Measurements from ENCODE around the gene OASL.

OASL gene

DNA sequence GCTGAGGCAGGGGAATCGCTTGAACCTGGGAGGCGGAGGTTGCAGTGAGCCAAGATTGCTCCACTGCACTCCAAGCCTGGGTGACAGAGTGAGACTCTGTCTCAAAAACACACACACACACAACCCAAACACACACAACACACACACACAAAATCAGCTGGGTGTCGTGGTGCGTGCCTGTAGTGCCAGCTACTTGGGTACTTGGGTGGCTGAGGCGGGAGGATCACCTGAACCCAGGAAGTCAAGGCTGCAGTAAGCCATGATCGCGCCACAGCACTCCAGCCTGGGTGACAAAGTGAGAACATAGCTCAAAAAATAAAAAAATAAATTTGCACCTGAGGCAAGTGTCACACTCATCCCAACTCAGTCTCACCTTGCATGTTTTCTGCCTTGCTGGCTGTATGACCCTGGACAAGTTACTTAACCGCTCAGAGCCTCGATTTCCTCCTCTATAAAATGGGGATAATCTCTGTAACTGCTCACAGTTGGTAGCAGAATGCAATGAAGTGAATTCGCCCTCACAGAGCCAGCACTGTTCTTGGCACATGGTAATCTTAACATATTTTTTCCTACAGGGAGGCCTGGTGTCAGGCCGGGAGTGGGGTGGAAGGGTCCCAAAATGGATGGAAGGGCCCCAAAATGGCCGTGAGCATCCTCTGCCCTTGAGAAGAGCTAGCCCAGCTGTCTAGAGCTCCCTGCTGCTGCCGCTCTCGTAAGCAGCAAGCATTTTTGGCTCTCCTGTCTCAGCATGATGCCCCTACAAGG lies 61.3 kb downstream of the OASL start:
- no peaks in the 10 kb centered on the region for H3K9me3 Mint-ChIP-seq
- H3K36me3 Mint-ChIP-seq: no peaks in the 10 kb centered on the region
- H3K27ac Mint-ChIP-seq: no peak overlapping the region
- no peaks in the 10 kb centered on the region for H3K4me1 Mint-ChIP-seq
- no peaks in the 10 kb centered on the region for H3K27me3 Mint-ChIP-seq
- no peak overlapping the region for H3K4me3 Mint-ChIP-seq

GRCh38 chr12:120972870-120973543 lies 66.0 kb downstream of the OASL start:
- H3K9me3 Mint-ChIP-seq: no peaks in the 10 kb centered on the region
- no peak overlapping the region for H3K27ac Mint-ChIP-seq
- peaks cover 8% of the 10 kb centered on the region for H3K4me1 Mint-ChIP-seq
- no peaks in the 10 kb centered on the region for H3K36me3 Mint-ChIP-seq
- H3K27me3 Mint-ChIP-seq: no peaks in the 10 kb centered on the region
- no peak overlapping the region for H3K4me3 Mint-ChIP-seq

DNA sequence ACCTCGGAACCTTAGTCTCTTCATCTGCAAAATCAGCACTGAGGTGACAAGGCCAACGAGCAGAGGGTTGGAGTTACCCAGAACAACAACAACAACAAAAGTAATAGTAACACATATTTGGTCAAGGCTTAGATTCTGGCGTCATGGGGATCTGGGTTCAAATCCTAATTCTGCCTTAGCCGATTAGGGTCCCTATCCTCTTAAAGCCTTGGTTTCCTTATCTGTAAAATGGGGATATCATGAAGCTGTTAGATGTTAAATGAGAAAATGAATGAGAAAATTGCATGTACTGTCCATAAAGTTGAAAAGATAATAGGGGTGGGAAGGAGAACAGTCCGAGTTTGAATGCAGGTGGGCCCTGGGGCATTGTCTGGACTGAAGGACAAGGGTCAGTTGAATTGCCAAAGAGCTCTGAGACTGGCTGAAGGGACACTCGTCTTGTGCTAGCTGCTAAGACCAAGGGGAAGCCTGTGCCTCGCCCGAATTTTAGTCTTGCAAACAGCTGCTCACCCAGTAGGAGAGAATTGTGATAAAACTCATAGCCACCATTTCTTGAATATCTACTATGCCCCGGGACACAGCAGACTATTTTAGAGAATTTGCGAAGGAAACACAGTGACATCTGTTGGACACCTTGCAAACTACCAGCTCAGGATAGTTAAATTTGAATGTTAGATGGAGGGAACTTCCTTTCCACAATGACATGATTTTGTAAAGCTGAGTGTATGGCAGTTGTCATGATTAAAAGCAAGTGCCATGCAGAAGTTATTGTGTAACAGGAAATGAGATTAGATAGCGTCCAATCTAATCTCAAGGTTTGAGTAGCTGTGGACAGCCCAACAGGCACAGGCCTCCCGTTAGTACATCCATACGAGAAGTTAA lies 67.5 kb downstream of the OASL start:
- no peaks in the 10 kb centered on the region for H3K36me3 Mint-ChIP-seq
- H3K27ac Mint-ChIP-seq: no peak overlapping the region

DNA sequence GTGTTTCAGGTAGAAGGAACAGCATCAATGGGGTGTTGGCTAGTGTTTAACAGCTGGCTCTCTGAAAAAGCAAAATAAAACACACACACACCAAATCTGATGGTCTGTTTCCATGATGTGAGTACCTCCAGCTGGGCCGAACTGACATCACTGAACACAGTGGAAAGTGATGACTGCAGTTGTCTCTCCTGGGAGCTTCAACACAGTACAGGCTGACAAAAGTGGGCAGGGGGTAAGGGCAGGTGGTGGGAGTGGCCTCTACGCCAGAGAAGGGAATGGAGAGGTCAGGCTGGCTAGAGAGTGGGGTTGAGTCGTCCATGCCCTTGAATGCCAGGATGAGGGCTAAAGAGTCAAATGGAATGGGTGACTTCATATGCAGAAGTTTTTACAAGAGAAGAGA lies 68.7 kb downstream of the OASL start:
- H3K27ac Mint-ChIP-seq: no peak overlapping the region
- H3K4me1 Mint-ChIP-seq: peaks cover 8% of the 10 kb centered on the region
- H3K4me3 Mint-ChIP-seq: no peak overlapping the region
- no peaks in the 10 kb centered on the region for H3K36me3 Mint-ChIP-seq
- H3K27me3 Mint-ChIP-seq: no peaks in the 10 kb centered on the region
- H3K9me3 Mint-ChIP-seq: no peaks in the 10 kb centered on the region

More for the DNA sequence above, 67.5 kb downstream of the OASL start:
- H3K27me3 Mint-ChIP-seq: no peaks in the 10 kb centered on the region
- no peak overlapping the region for H3K4me3 Mint-ChIP-seq
- peaks cover 8% of the 10 kb centered on the region for H3K4me1 Mint-ChIP-seq
- H3K9me3 Mint-ChIP-seq: no peaks in the 10 kb centered on the region

Data from activated naive CD4-positive, alpha-beta T cell treated with anti-CD3 and anti-CD28 coated beads, Interleukin-2, amount 50 U/mL, for 24 hours (primary cell).